Trophoblast cell (in vitro differentiated cells and primary cell): Measurements from ENCODE around the gene CPNE6.

Experiments
- DNase-seq, 2 donors: peaks; one replicate each; pipeline ENCODE4 v3.0.0-alpha.2; 2016
- H2AFZ ChIP-seq: 2 replicates; pipeline ENCODE4 v1.6.1; 2013; ENCODE audit warnings: low read length, moderate library complexity, mild to moderate bottlenecking; ENCODE audit not compliant: insufficient read depth, poor library complexity
- H2AK5ac ChIP-seq: 2 replicates; pipeline ENCODE4 v1.6.1; 2013; ENCODE audit warnings: mild to moderate bottlenecking, low read length
- H2BK120ac ChIP-seq: 2 replicates; pipeline ENCODE4 v1.6.1; 2013; ENCODE audit warnings: low read length, mild to moderate bottlenecking, moderate library complexity; ENCODE audit not compliant: insufficient read depth, poor library complexity
- H2BK12ac ChIP-seq: 2 replicates; pipeline ENCODE4 v1.6.1; 2013; ENCODE audit warnings: mild to moderate bottlenecking, low read length, moderate library complexity
- H2BK5ac ChIP-seq: 2 replicates; pipeline ENCODE4 v1.6.1; 2013; ENCODE audit warnings: low read length, low read depth, moderate library complexity, mild to moderate bottlenecking; ENCODE audit not compliant: poor library complexity
- H3K14ac ChIP-seq: 2 replicates; pipeline ENCODE4 v1.6.1; 2013; ENCODE audit warnings: mild to moderate bottlenecking, low read length
- H3K18ac ChIP-seq: 2 replicates; pipeline ENCODE4 v1.6.1; 2013; ENCODE audit warnings: mild to moderate bottlenecking, low read length
- H3K23ac ChIP-seq: 2 replicates; pipeline ENCODE4 v1.6.1; 2013; ENCODE audit warnings: low read length
- H3K27ac ChIP-seq: 2 replicates; pipeline ENCODE4 v1.5.1; 2013; ENCODE audit warnings: low read depth, mild to moderate bottlenecking, inconsistent platforms, low read length, moderate library complexity
- H3K27me3 ChIP-seq: 2 replicates; pipeline ENCODE4 v1.6.1; 2013; ENCODE audit warnings: inconsistent platforms, mild to moderate bottlenecking, low read length, moderate library complexity; ENCODE audit not compliant: insufficient read depth
- H3K36me3 ChIP-seq, 2 experiments: 1 replicate in 1 of 2; 2 replicates in 1 of 2; pipeline ENCODE4 v1.6.1; 2013; ENCODE audit warnings: low read length in 2 of 2, mild to moderate bottlenecking in 2 of 2, moderate library complexity in 1 of 2; ENCODE audit not compliant: insufficient read depth in 2 of 2, control insufficient read depth in 1 of 2
- H3K4ac ChIP-seq: 2 replicates; pipeline ENCODE4 v1.6.1; 2013; ENCODE audit warnings: low read depth, mild to moderate bottlenecking, low read length, moderate library complexity
- H3K4me1 ChIP-seq, 2 experiments: 1 replicate in 1 of 2; 2 replicates in 1 of 2; pipeline ENCODE4 v1.6.1; 2013; ENCODE audit warnings: low read length in 2 of 2, mild to moderate bottlenecking in 2 of 2, moderate library complexity in 1 of 2; ENCODE audit not compliant: insufficient read depth in 2 of 2, control insufficient read depth in 1 of 2
- H3K4me2 ChIP-seq: 2 replicates; pipeline ENCODE4 v1.6.1; 2013; ENCODE audit warnings: inconsistent platforms, mild to moderate bottlenecking, low read length, moderate library complexity
- H3K4me3 ChIP-seq: 2 replicates; pipeline ENCODE4 v1.5.1; 2013; ENCODE audit warnings: mild to moderate bottlenecking, low read depth, low read length, inconsistent platforms
- H3K79me1 ChIP-seq: one replicate; pipeline ENCODE4 v1.6.1; 2013; ENCODE audit warnings: low read length
- H3K79me2 ChIP-seq: 2 replicates; pipeline ENCODE4 v1.6.1; 2013; ENCODE audit warnings: low read length, mild to moderate bottlenecking; ENCODE audit not compliant: control insufficient read depth, insufficient read depth, poor library complexity
- H3K9ac ChIP-seq: 2 replicates; pipeline ENCODE4 v1.6.1; 2013; ENCODE audit warnings: mild to moderate bottlenecking, low read length
- H3K9me3 ChIP-seq: 2 replicates; pipeline ENCODE4 v1.6.1; 2013; ENCODE audit warnings: low read depth, mild to moderate bottlenecking, control low read depth, inconsistent platforms, low read length; ENCODE audit not compliant: insufficient read depth
- H4K12ac ChIP-seq: 2 replicates; pipeline ENCODE4 v1.6.1; 2013; ENCODE audit warnings: low read depth, mild to moderate bottlenecking, low read length, moderate library complexity
- H4K8ac ChIP-seq: 2 replicates; pipeline ENCODE4 v1.6.1; 2013; ENCODE audit warnings: low read depth, mild to moderate bottlenecking, low read length, moderate library complexity
- H4K91ac ChIP-seq: one replicate; pipeline ENCODE4 v1.6.1; 2013; ENCODE audit warnings: low read depth, mild to moderate bottlenecking, low read length, moderate library complexity
- WGBS: extraction: QIAGEN DNeasy Blood & Tissue Kit; methylation state at CpG from one replicate; pipeline ENCODE4 v1.1.7; 2013; ENCODE audit warnings: missing lambda C conversion rate; ENCODE audit not compliant: insufficient read length, insufficient coverage; ENCODE audit errors: extremely low coverage; 5-methylcytosine and 5-hydroxymethylcytosine counted together

Gene CPNE6

GRCh38 chr14:24076302-24076601, 4.9 kb downstream of the CPNE6 start:
- peaks cover 3 to 4% of the 10 kb centered on the region in 2 experiments for H3K4me1 ChIP-seq
- no peak overlapping the region for H4K91ac ChIP-seq
- no peak overlapping the region for H2AFZ ChIP-seq
- no peak overlapping the region for H4K8ac ChIP-seq
- no peak overlapping the region for H3K27ac ChIP-seq
- H3K9me3 ChIP-seq = peaks cover 3% of the 10 kb centered on the region
- H4K12ac ChIP-seq = no peak overlapping the region
- no CpG with 5 or more reads among the region's 10 CpGs for WGBS
- no peak overlapping the region for H3K9ac ChIP-seq
- H2AK5ac ChIP-seq = no peak overlapping the region
- no peaks in the 10 kb centered on the region for H3K79me1 ChIP-seq
- no peak overlapping the region for H3K23ac ChIP-seq
- DNase-seq = no peak
- H3K36me3 ChIP-seq = no peaks in the 10 kb centered on the region
- no peak overlapping the region for H3K18ac ChIP-seq
- no peak overlapping the region for H3K4ac ChIP-seq
- peaks cover 8% of the 10 kb centered on the region for H3K27me3 ChIP-seq
- no peak overlapping the region for H2BK5ac ChIP-seq
- no peak overlapping the region for H2BK120ac ChIP-seq
- no peaks in the 10 kb centered on the region for H3K79me2 ChIP-seq
- H3K4me3 ChIP-seq = no peak overlapping the region
- H2BK12ac ChIP-seq = no peak overlapping the region
- no peak overlapping the region for H3K14ac ChIP-seq
- no peak overlapping the region for H3K4me2 ChIP-seq

- DNase-seq = no peak
- Histone ChIP-seq H3K23ac (no peak overlapping the region), H3K79me1 (no peaks in the 10 kb centered on the region), H3K27ac (no peak overlapping the region), H3K9ac (no peak overlapping the region), H3K14ac (no peak overlapping the region), H2AFZ (no peak overlapping the region), H4K8ac (no peak overlapping the region), H3K4me2 (no peak overlapping the region), H4K91ac (no peak overlapping the region), H2BK120ac (no peak overlapping the region), H3K27me3 (peaks cover 14% of the 10 kb centered on the region), H3K18ac (no peak overlapping the region), H2BK12ac (no peak overlapping the region), H3K4ac (no peak overlapping the region), H3K36me3 (no peaks in the 10 kb centered on the region), H3K4me1 (peaks cover 3 to 6% of the 10 kb centered on the region in 2 experiments), H3K9me3 (peaks cover 1% of the 10 kb centered on the region), H3K4me3 (no peak overlapping the region), H2BK5ac (no peak overlapping the region), H4K12ac (no peak overlapping the region), H2AK5ac (no peak overlapping the region), H3K79me2 (no peaks in the 10 kb centered on the region)
- no CpG with 5 or more reads among the region's 23 CpGs for WGBS
These were observed 5.7 kb downstream of the CPNE6 start for GRCh38 chr14:24077086-24077485.

GRCh38 chr14:24078146-24078545, 6.8 kb downstream of the CPNE6 start:
- Histone ChIP-seq H4K12ac (no peak overlapping the region), H3K79me1 (no peaks in the 10 kb centered on the region), H2BK5ac (no peak overlapping the region), H3K36me3 (no peaks in the 10 kb centered on the region), H2BK120ac (no peak overlapping the region), H3K79me2 (no peaks in the 10 kb centered on the region), H3K23ac (no peak overlapping the region), H2BK12ac (no peak overlapping the region), H3K27me3 (peaks cover 14% of the 10 kb centered on the region), H3K27ac (no peak overlapping the region), H2AFZ (no peak overlapping the region), H3K4me2 (no peak overlapping the region), H3K4me1 (peaks cover 3 to 6% of the 10 kb centered on the region in 2 experiments), H4K8ac (no peak overlapping the region), H3K9ac (no peak overlapping the region), H2AK5ac (no peak overlapping the region), H3K4ac (no peak overlapping the region), H3K14ac (no peak overlapping the region), H3K18ac (no peak overlapping the region), H3K9me3 (peaks cover 1% of the 10 kb centered on the region), H4K91ac (no peak overlapping the region), H3K4me3 (no peak overlapping the region)
- no CpG with 5 or more reads among the region's 3 CpGs for WGBS
- DNase-seq = no peak

GRCh38 chr14:24079491-24080141, 8.3 kb downstream of the CPNE6 start:
- H3K4me3 ChIP-seq = no peak overlapping the region
- no peaks in the 10 kb centered on the region for H3K79me1 ChIP-seq
- no peak overlapping the region for H3K14ac ChIP-seq
- no peaks in the 10 kb centered on the region for H3K36me3 ChIP-seq
- H3K4me1 ChIP-seq = peaks cover 3 to 6% of the 10 kb centered on the region in 2 experiments
- no peak overlapping the region for H4K8ac ChIP-seq
- peaks cover 14% of the 10 kb centered on the region for H3K27me3 ChIP-seq
- no peak overlapping the region for H4K91ac ChIP-seq
- WGBS = no CpG with 5 or more reads among the region's 9 CpGs
- H2BK120ac ChIP-seq = no peak overlapping the region
- H3K23ac ChIP-seq = no peak overlapping the region
- no peaks in the 10 kb centered on the region for H3K79me2 ChIP-seq
- no peak overlapping the region for H2AK5ac ChIP-seq
- no peak for DNase-seq
- H4K12ac ChIP-seq = no peak overlapping the region
- H3K27ac ChIP-seq = no peak overlapping the region
- no peak overlapping the region for H3K9ac ChIP-seq
- no peak overlapping the region for H3K4ac ChIP-seq
- H3K18ac ChIP-seq = no peak overlapping the region
- peaks cover 1% of the 10 kb centered on the region for H3K9me3 ChIP-seq
- no peak overlapping the region for H2BK5ac ChIP-seq
- H2AFZ ChIP-seq = no peak overlapping the region
- H3K4me2 ChIP-seq = no peak overlapping the region
- no peak overlapping the region for H2BK12ac ChIP-seq
